Neural cell (in vitro differentiated cells): Measurements from ENCODE around the gene PTPRG. TPM values are rescaled to one million over a fixed set of nuclear protein-coding genes. Genes with fewer than 3 reads are reported as not detected.

Source experiments
- H2AFZ ChIP-seq: fragments of 200-600, 300-800 bp; sonication (generic), shearing (Covaris generic); 2 replicates; pipeline ENCODE4 v1.6.0; 2014; ENCODE audit warnings: low read depth, mild to moderate bottlenecking, antibody characterized with exemption, low read length, moderate library complexity
- H3F3A ChIP-seq: fragments of 200-600 bp; shearing (Covaris generic); 2 replicates; pipeline ENCODE4 v1.6.1; 2016; ENCODE audit warnings: mild to moderate bottlenecking, moderate library complexity, mixed read lengths, antibody characterized with exemption, low read length; ENCODE audit not compliant: insufficient read depth, poor library complexity, severe bottlenecking
- H3K27ac ChIP-seq: fragments of 200-600, 300-800 bp; sonication (generic), shearing (Covaris generic); 2 replicates; pipeline ENCODE4 v1.5.1; 2014; ENCODE audit warnings: mild to moderate bottlenecking, low read length, moderate library complexity
- H3K27me3 ChIP-seq: fragments of 300-800, 200-600 bp; sonication (generic), shearing (Covaris generic); 2 replicates; pipeline ENCODE4 v1.6.0; 2014; ENCODE audit warnings: mild to moderate bottlenecking, low read depth, low read length, moderate library complexity; ENCODE audit not compliant: insufficient read depth
- H3K36me3 ChIP-seq: fragments of 300-800, 200-600 bp; sonication (generic), shearing (Covaris generic); 2 replicates; pipeline ENCODE4 v1.5.1; 2014; ENCODE audit warnings: mild to moderate bottlenecking, antibody characterized with exemption, low read length, moderate library complexity; ENCODE audit not compliant: insufficient read depth
- H3K4me2 ChIP-seq: fragments of 300-800, 200-600 bp; sonication (generic), shearing (Covaris generic); 2 replicates; pipeline ENCODE4 v1.6.0; 2014; ENCODE audit warnings: mild to moderate bottlenecking, low read length
- H3K4me3 ChIP-seq: fragments of 300-800, 200-600 bp; sonication (generic), shearing (Covaris generic); 2 replicates; pipeline ENCODE4 v1.5.1; 2014; ENCODE audit warnings: mild to moderate bottlenecking, low read length, moderate library complexity
- H3K79me2 ChIP-seq: fragments of 200-600 bp; shearing (Covaris generic); replicated peaks from 2 replicates; pipeline ENCODE4 v1.6.0; 2014; ENCODE audit warnings: mild to moderate bottlenecking, low read length, moderate library complexity; ENCODE audit not compliant: insufficient read depth
- H3K9ac ChIP-seq: fragments of 300-800, 200-600 bp; sonication (generic), shearing (Covaris generic); 2 replicates; pipeline ENCODE4 v1.6.1; 2016; ENCODE audit warnings: mild to moderate bottlenecking, low read length, mixed read lengths
- H3K9me2 ChIP-seq: fragments of 200-600 bp; shearing (Covaris generic); 2 replicates; pipeline ENCODE4 v1.6.1; 2016; ENCODE audit warnings: mild to moderate bottlenecking, low read length, mixed read lengths; ENCODE audit not compliant: insufficient read depth
- H3K9me3 ChIP-seq: fragments of 200-600, 300-800 bp; sonication (generic), shearing (Covaris generic); 2 replicates; pipeline ENCODE4 v1.6.1; 2016; ENCODE audit warnings: mild to moderate bottlenecking, mixed run types, low read length, moderate library complexity, mixed read lengths
- H4K20me1 ChIP-seq: fragments of 200-600 bp; shearing (Covaris generic); 2 replicates; pipeline ENCODE4 v1.6.1; 2016; ENCODE audit warnings: mild to moderate bottlenecking, mixed run types; ENCODE audit not compliant: insufficient read depth
- EP300 ChIP-seq: fragments of 450-650 bp; conservative IDR thresholded peaks from 2 replicates; pipeline ENCODE4 v1.6.1; 2014; ENCODE audit warnings: antibody characterized with exemption, mild to moderate bottlenecking, moderate library complexity; ENCODE audit not compliant: poor library complexity, severe bottlenecking
- EZH2 ChIP-seq: fragments of 200-600, 300-800 bp; shearing (Covaris generic), sonication (generic); IDR thresholded peaks from 2 replicates; pipeline ENCODE4 v1.6.1; 2014; ENCODE audit warnings: antibody characterized with exemption, low read length, borderline replicate concordance, mild to moderate bottlenecking; ENCODE audit not compliant: insufficient read depth, poor library complexity, severe bottlenecking
- MXI1 ChIP-seq: fragments of 450-650 bp; conservative IDR thresholded peaks from 2 replicates; pipeline ENCODE4 v1.6.1; 2014; ENCODE audit warnings: antibody characterized with exemption, mild to moderate bottlenecking; ENCODE audit not compliant: poor library complexity, severe bottlenecking
- POLR2AphosphoS5 ChIP-seq: IDR thresholded peaks from 2 replicates; pipeline ENCODE4 v1.6.1; 2012
- RAD21 ChIP-seq: fragments of 450-650 bp; conservative IDR thresholded peaks from 2 replicates; pipeline ENCODE4 v1.6.1; 2014; ENCODE audit warnings: antibody characterized with exemption, mild to moderate bottlenecking, moderate library complexity
- SMC3 ChIP-seq: fragments of 450-650 bp; conservative IDR thresholded peaks from 2 replicates; pipeline ENCODE4 v1.6.1; 2014; ENCODE audit warnings: antibody characterized with exemption, mild to moderate bottlenecking, moderate library complexity; ENCODE audit not compliant: poor library complexity
- TAF1 ChIP-seq: IDR thresholded peaks from 2 replicates; pipeline ENCODE4 v1.6.1; 2012; ENCODE audit warnings: low read depth
- polyA plus RNA-seq: library from polyadenylated mRNA; depleted of rRNA; stranded (reverse); fragments of >200 nt; gene quantifications from 2 replicates; pipeline ENCODE4 v1.2.3, GENCODE V29; 2014
- TF ChIP-seq, protein P1 (sequence below): IDR thresholded peaks from 2 replicates; pipeline ENCODE4 v1.6.1; 2012; ENCODE audit warnings: borderline replicate concordance
- TF ChIP-seq, protein P2 (sequence below): fragments of 450-650 bp; IDR thresholded peaks from 2 replicates; pipeline ENCODE4 v1.5.1; 2014; ENCODE audit warnings: antibody characterized with exemption, mild to moderate bottlenecking, moderate library complexity; ENCODE audit not compliant: poor library complexity, severe bottlenecking

Gene PTPRG
- polyA plus RNA-seq, 1 donor from 2014 or later: 33.1 TPM

DNA sequence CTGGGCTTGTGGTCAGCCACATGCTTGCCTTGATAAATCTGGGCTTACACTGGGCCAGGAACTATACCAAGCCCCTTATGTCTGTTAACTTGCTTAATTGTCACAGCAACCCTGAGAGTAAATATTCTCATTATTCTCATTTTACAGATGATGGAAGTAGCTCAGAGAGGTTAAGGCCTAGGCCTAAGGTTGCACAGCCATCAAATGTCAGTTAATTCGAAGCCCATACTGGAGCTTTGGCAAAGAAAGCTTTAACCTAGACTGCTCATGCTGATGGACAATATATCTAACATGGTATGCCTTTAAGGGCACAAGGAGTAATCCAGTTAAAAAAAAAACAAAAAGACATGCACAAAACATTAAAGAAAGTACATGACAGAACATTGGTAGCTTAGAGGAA lies 591.9 kb downstream of the PTPRG start:
- no peaks in the 10 kb centered on the region for H3K27me3 ChIP-seq
- H3K79me2 ChIP-seq: no peaks in the 10 kb centered on the region
- H3K9ac ChIP-seq: no peak overlapping the region
- TF ChIP-seq EP300 (no peak), MXI1 (no peak)
- H4K20me1 ChIP-seq: no peaks in the 10 kb centered on the region
- H3K36me3 ChIP-seq: peaks cover 3% of the 10 kb centered on the region
- no peak overlapping the region for H3K4me2 ChIP-seq
- no peaks in the 10 kb centered on the region for H3F3A ChIP-seq
- no peaks in the 10 kb centered on the region for H3K9me2 ChIP-seq
- no peak overlapping the region for H2AFZ ChIP-seq
- no peak overlapping the region for H3K27ac ChIP-seq
- no peak overlapping the region for H3K4me3 ChIP-seq
- H3K9me3 ChIP-seq: no peaks in the 10 kb centered on the region

DNA sequence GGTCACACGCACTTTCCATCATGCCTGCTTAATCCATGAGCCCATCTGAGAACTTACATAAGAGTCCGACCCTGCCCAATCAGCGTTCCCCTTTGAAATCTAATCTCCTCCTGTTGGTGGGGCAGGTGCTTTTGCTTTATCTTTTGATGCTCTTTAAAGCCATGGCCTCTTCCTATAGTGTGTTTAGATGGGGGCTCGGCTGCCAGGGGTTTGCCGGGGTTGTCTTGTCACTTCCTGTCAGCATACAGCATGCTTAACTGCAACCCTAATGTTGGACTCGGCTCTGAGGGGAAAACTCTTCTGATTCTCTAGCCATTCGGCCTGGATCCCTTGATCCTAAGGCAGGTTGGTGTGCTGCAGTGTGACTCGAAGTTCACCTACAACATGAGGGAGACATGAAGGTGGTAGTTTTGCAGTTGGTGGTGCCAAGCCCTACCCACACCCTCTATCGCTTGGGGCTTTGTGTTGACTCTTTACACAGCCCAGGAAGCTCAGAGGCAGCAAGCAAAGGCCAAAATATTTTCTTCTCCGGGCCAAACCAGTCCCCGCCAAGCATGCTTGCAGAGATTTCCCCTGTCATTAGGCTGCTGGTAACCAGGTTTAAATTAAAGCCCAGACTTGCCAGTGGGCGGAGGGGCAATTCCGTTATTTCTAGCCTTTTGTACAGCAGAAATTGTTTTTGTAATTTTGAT lies 593.2 kb downstream of the PTPRG start:
- Histone ChIP-seq H3F3A (no peaks in the 10 kb centered on the region), H3K27me3 (no peaks in the 10 kb centered on the region), H3K36me3 (peaks cover 3% of the 10 kb centered on the region), H3K9ac (no peak overlapping the region), H3K9me3 (no peaks in the 10 kb centered on the region), H3K9me2 (no peaks in the 10 kb centered on the region), H3K27ac (no peak overlapping the region), H4K20me1 (no peaks in the 10 kb centered on the region), H3K4me3 (no peak overlapping the region), H2AFZ (no peak overlapping the region), H3K4me2 (no peak overlapping the region), H3K79me2 (no peaks in the 10 kb centered on the region)
- TF ChIP-seq SMC3: no peak
- TF ChIP-seq POLR2AphosphoS5: no peak
- no peak for TF ChIP-seq MXI1
- no peak for TF ChIP-seq EP300
- no peak for TF ChIP-seq RAD21
- TF ChIP-seq, protein P1, sequence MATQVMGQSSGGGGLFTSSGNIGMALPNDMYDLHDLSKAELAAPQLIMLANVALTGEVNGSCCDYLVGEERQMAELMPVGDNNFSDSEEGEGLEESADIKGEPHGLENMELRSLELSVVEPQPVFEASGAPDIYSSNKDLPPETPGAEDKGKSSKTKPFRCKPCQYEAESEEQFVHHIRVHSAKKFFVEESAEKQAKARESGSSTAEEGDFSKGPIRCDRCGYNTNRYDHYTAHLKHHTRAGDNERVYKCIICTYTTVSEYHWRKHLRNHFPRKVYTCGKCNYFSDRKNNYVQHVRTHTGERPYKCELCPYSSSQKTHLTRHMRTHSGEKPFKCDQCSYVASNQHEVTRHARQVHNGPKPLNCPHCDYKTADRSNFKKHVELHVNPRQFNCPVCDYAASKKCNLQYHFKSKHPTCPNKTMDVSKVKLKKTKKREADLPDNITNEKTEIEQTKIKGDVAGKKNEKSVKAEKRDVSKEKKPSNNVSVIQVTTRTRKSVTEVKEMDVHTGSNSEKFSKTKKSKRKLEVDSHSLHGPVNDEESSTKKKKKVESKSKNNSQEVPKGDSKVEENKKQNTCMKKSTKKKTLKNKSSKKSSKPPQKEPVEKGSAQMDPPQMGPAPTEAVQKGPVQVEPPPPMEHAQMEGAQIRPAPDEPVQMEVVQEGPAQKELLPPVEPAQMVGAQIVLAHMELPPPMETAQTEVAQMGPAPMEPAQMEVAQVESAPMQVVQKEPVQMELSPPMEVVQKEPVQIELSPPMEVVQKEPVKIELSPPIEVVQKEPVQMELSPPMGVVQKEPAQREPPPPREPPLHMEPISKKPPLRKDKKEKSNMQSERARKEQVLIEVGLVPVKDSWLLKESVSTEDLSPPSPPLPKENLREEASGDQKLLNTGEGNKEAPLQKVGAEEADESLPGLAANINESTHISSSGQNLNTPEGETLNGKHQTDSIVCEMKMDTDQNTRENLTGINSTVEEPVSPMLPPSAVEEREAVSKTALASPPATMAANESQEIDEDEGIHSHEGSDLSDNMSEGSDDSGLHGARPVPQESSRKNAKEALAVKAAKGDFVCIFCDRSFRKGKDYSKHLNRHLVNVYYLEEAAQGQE: no peak

DNA sequence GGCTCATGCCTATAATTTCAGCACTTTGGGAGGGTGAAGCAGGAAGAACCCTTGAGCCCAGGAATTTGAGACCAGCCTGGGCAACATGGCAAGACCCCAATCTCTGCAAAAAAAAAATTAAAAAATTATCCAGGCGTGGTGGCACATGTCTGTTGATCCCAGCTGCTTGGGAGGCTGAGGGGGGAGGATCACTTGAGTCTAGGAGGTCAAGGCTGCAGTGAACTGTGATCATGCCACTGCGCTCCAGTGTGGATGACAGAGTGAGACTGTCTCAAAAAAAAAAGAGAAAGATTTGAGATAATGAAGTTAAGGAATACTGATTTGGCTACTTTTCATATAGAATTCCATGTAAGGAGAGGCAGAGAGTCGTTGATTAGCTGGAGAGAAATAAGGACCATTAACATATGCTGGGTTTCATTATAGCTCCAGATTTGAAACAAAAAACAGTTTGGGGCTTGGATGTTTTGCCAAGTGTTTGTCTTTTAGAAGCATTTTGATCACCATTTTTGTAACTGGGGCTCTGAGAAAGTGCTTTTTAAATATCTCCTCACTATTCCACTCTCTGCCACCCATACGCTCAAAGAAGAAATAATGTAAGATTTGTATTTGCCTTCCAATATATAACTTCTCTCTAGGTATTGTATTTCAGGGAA lies 597.8 kb downstream of the PTPRG start:
- H4K20me1 ChIP-seq: no peaks in the 10 kb centered on the region
- H3K9me3 ChIP-seq: no peaks in the 10 kb centered on the region
- no peak overlapping the region for H3K4me3 ChIP-seq
- no peak overlapping the region for H3K4me2 ChIP-seq
- H3K9me2 ChIP-seq: no peaks in the 10 kb centered on the region
- no peak overlapping the region for H2AFZ ChIP-seq
- no peaks in the 10 kb centered on the region for H3K27me3 ChIP-seq
- no peak overlapping the region for H3K9ac ChIP-seq
- TF ChIP-seq EP300 (no peak), MXI1 (no peak), EZH2 (no peak), TAF1 (no peak), SMC3 (no peak)
- TF ChIP-seq, protein P2, sequence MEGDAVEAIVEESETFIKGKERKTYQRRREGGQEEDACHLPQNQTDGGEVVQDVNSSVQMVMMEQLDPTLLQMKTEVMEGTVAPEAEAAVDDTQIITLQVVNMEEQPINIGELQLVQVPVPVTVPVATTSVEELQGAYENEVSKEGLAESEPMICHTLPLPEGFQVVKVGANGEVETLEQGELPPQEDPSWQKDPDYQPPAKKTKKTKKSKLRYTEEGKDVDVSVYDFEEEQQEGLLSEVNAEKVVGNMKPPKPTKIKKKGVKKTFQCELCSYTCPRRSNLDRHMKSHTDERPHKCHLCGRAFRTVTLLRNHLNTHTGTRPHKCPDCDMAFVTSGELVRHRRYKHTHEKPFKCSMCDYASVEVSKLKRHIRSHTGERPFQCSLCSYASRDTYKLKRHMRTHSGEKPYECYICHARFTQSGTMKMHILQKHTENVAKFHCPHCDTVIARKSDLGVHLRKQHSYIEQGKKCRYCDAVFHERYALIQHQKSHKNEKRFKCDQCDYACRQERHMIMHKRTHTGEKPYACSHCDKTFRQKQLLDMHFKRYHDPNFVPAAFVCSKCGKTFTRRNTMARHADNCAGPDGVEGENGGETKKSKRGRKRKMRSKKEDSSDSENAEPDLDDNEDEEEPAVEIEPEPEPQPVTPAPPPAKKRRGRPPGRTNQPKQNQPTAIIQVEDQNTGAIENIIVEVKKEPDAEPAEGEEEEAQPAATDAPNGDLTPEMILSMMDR: no peak
- TF ChIP-seq, protein P1: no peak
- no peaks in the 10 kb centered on the region for H3K79me2 ChIP-seq
- H3K36me3 ChIP-seq: peaks cover 3% of the 10 kb centered on the region
- H3K27ac ChIP-seq: no peak overlapping the region
- no peaks in the 10 kb centered on the region for H3F3A ChIP-seq
